Mammary epithelial cell (primary cell): ENCODE results near the gene CKAP2.
"Not testable (repeated sequence)": the region's sequence is repeated elsewhere in the genome, so short reads cannot be mapped to it uniquely, and the experiment has no call there.

Experiments used
- CTCF ChIP-seq, 2 donors: IDR thresholded peaks in 1 of 2; conservative IDR thresholded peaks in 1 of 2; 2 replicates each; pipeline ENCODE4 v1.5.1; 2011 to 2012; ENCODE audit warnings: inconsistent platforms in 2 of 2, low read length in 2 of 2, mild to moderate bottlenecking in 2 of 2, control low read depth in 1 of 2, low read depth in 1 of 2; ENCODE audit not compliant: insufficient read depth in 1 of 2; ENCODE audit errors: extremely low read depth in 1 of 2
- EZH2 ChIP-seq: IDR thresholded peaks from 2 replicates; pipeline ENCODE4 v1.6.1; 2012; ENCODE audit warnings: low read length, inconsistent platforms, borderline replicate concordance

GRCh38 chr13:52468487-52468886, 13.2 kb downstream of the CKAP2 start:
- TF ChIP-seq CTCF (conservative IDR thresholded peaks at IDR 0.05 in 1 of 2, IDR thresholded peaks at IDR 0.05 in 1 of 2; ENCODE audit: extremely low read depth in 1 of 2, insufficient read depth in 1 of 2, low read depth in 1 of 2, low read length in 2 of 2); EZH2: not testable (repeated sequence)
